Medulla oblongata (tissue), 1 donor: ENCODE results near the gene HOXD9.
A peak's percentile ranks its signal among the peaks of the same experiment; 100 is the strongest.

ENCODE experiments used
- DNase-seq: peaks from one replicate; pipeline ENCODE4 v3.0.0-alpha.2; 2015; ENCODE audit errors: extremely low spot score

Gene HOXD9

DNA sequence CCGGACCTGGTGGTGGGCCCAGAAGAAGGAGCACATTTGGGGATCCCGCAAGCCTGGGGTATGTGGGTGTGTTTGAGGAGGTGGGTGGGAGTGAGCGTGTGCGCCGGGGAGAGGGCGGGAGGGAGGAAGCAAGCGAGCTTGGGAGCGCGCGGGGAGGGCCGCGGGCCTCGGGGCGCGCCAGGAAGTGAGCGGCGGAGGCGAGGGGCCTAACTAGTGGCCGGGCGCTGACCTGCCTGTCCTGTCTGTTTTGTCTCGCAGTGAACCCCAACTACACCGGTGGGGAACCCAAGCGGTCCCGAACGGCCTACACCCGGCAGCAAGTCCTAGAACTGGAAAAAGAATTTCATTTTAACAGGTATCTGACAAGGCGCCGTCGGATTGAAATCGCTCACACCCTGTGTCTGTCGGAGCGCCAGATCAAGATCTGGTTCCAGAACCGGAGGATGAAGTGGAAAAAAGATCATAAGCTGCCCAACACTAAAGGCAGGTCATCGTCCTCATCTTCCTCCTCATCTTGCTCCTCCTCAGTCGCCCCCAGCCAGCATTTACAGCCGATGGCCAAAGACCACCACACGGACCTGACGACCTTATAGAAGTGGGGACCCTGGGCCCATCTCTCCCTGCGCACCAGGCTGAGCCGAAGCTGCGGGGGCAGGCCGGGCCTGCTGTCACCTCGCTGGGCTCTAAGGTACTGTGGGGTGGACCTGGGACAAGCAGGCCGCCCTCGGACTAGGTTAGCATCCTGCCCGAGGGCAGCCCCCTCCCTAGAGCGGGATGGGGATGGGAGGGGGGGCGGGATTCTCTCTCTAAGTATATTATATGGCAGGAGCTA, 30.0 kb downstream of the HOXD9 start:
- no peak for DNase-seq

DNA sequence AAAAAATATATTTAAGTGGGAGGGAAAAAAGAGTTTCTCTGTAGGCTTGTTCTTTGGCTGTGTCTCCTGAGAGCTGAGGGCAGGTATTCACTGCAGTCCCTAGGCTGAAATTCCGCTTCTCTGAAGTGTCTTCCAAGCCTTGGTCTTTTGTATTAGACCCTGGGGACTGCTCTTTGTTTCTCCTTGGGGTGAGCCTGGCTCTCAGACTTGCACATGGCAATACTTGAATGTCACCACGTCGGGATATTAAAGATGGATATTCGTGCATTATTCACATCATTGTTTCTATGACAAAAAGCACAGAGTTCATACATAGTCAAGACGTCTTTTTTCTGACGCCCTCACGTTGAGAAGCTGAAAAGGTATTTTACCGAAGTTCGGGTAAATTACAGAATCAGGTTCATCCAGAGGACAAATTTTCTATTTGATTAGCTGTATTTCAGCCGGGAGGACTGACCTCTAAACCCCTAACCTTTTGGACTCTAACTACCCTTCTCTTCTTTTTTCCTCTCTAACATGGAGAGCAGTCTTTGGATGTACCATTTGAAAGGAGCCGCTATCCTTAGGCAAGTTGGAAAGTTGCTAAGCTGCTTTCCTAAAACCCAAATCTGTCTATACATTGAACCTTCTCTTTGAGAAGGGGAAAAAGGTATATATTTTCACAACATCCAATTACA, 32.2 kb downstream of the HOXD9 start:
- DNase-seq, result no peak

DNA sequence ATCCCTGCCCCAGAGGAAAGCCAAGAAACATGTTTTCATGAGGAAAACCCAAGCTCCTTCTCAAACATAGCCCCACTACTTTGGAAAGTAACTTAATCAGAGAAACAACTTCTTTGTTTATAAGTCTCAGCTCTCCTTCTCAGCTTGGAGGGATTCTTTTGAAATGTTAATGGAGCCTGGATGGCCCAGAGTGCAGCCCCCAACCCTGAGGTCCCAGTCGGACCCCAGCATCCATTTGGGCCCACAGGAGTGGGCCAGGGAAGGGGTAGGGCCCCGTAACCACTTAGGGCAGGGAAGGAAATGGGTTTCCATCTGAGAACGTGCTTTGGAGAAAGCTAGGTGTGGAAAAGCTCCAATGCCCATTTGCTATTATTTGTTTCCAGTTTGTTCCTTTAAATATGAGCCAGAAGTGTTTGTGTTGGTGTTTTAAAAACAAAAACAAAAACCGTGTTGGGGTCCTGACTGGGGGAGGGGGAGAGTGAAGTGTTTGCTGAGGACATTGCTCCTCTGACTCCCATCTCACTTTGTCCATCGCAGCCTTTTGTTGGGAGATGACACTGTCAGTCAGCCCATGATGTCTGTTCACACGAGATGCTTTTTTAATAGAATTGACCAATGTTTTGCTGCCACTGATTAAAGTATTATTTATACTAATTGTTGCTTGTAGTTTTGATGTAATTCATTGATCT, 33.0 kb downstream of the HOXD9 start:
- no peak for DNase-seq

DNA sequence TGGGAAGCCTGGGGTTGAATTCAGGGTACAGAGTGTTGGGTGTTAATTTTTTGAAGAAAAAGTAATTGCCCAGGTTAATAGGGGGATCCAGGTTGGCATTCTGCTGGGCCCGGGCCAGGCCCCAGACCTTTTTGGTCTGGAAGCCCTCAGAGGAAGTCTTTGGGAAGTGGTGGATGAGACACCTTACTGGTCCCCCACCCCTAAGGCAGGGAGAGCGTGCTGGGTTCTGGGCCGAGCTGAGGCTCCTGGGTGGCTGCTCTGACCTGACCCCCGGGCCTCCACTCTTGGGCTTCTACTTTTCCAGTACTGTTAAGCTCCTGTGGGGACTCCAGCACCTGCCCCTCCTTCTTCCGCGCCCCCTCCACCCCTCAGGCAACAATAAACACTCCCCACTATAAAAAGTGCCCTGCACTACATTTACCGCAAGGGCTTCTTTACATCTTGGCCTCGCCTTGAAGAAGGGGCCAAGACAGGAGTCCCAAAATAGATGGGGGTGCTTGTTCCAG, 33.8 kb downstream of the HOXD9 start:
- DNase-seq, result no peak

DNA sequence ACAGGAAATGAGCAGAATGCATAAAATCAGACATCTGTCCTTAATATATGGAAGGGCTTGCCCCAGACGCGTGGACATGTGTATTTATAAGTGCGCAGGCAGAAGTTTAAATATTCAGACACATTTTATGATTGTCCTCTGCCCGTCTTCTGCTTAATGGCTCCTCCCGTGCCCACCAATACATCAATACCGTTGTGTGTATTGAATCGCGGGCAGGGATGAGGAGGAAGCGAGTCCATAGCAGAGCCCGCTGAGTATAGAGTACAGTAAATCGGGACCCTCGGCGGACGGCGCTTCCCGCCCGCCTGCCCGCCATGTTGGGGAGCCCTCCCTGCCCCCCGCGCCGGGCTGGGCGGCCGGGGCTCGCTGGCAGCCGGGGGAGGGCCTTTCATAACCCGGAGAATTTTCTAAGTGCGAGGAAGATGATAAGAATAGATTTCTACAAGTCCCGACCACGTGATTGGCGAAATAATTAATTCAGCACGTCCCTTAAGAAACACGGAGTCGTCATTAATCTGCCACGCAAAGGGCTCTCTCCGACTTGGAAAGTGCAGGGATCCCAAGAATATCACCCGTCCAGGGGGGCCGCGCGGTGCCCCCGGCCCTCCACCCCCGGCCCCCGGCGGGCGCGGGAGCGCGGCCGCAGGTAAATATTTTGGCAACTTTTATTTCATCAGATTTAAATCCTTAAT, 34.4 kb downstream of the HOXD9 start, which contains the start of gene HOXD3:
Gene HOXD3, plus strand, starts transcription at position 501 of the 692 bp plus-strand sequence. CDS start 11,808 bp downstream, outside the sequence.
- DNase-seq, result no peak

DNA sequence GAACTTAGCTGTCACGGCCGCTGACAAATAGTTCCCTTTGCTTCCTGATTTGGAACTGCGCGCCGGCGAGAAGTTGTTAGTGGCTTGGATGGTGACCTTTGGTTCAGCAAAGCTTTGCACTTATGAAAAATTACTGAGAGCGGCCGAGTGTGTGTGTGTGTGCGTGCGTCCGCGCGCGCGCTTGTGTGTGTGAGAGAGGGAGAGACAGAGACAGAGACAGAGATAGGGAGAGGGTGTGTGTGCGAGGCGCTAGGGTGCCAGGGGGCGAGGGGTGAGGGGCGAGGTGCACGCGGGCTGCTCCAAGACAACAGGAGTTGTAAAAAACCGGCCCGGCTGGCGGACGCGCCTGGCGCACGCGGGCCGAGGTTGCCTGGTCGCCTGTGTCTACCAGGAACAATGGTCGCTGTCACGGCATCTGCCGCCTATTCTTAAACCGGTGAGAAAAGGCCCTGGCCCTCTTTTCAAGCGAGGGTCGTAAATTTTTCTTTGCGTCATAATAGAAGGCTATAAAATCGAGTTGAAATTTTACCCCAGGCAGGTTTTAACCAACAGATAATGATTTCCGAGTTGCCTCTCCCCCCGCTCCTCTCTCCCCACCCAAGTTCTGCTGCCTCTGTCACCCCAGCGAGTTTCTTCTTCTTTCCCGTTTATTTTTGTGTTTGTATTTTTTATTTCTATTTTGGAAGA, 35.1 kb downstream of the HOXD9 start:
- peak; percentile 51 for DNase-seq

DNA sequence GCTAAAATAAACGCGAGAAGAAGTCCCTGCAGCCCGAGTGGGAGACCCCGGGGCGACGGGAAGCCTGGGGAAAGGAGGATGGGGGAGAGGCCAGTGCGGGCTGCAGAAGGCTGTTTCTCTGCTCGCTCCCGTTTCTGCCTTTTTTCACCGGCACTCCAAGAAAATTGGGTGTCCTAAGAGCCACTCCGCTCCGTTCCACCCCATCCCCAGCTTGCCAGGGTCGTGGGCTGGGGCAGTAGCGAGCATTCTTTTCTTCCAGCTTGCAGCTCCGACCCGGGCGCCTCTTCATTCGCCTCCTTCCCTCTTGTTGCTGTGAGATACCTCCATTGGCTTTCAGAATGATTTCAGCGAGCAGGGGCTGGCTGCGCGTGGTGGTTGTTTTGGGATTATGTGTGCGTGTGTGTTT, 35.7 kb downstream of the HOXD9 start:
- no peak for DNase-seq

- DNase-seq, result no peak
Measured at GRCh38 chr2:176158855-176159662, 36.5 kb downstream of the HOXD9 start.

DNA sequence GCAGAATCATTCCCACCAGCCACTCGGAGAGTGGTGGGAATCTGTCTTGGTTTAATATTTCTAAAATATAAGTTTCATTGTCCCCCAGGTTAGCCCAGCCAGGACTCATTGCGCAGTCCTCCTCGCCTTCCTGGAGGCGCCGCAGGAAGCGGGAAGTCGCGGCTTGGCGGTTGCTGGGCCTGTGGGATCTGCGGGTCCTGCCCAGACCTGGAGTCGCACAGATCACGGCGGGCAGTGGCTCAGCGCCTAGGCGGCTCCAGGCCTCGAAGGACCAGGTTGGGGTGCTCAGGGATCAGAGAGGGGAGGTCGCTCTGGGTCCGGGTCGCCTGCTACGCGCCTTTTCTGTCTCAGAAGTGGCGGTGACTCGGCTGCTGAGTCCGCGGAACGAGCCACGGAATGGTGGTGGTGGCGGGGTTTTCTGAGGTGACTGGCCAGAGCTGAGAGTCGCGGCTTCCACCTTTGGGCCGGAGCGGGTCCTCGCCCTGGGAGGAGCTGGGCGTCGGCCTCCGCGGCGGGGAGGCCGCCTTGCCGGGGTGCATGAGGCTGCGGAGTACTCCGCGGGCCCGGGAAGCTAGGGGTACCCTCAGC, 37.2 kb downstream of the HOXD9 start:
- no peak for DNase-seq

DNA sequence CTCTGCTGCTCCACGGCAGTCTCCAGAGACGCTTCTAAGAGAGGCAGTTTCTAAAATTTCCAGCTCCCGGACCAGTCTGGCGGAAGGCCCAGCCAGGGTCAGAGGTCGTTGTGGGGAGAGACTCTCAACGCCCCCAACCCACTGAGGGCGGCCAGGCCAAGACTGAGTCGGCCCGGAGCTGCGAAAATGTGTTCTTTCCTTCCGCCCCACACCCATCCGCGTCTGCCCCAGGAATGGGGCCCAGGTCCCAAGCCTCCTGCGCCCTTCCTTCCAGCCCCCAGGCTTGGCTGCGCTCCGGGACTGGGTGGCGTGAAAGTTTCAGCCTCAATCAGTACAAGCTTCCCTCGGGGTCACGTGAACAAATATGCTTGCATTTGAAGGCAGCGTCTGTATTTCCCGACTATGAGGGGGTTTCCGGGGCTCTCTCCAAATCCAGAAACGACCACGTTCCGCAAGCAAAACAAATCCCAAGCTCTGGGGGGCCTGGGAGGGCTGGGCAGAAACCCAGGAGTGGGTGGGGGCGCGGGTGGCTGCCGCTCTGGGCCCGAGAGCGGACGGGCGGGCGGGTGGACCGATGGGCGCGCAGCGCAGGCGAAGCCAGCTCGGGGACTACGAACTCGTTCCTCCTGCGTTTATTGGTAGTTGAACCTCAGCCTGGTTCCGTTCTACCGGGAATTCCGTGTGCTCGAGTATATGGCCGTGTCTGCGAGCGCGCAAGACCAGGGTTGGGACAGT, 37.9 kb downstream of the HOXD9 start:
- DNase-seq, result no peak

- DNase-seq, result no peak
Measured at GRCh38 chr2:176160986-176161824, 38.7 kb downstream of the HOXD9 start.

DNA sequence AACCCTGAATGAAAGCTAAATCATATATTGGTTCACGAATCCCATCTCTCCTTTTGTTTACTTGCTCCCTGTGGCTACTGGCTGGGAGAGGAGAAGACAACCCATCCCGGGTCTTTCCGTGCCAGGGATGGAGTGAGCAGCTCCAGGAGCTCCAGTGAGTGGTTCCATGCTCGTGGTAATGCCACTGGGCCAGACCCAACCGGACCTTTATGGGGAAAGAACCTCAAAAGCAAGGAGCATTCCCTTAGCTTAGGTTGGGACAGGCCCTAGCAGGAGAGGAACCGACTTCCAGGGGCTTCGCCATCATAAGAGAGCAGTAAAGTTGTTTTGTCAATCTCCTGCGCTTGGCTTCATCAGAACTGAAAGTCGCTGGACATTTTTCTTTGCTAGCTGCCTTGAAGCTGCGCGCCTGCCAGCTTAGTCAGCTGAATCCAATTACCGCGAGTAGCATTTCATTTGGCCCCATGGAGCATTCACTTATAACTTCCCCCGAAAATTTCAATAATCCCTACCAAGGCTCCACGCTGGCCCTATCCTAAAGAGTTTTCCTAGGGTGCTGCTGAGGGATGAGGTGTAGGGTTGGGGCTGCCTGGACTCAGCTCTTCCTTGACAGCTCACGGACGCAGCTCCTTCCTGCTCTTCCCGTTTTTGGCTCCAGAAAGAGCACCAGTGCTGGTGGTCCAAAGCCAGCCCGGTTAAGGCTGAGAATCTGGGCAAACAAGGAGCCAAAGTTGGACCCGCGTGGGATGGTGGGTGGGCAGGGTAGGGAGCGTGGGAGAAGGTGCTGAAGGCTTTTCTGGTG, 39.5 kb downstream of the HOXD9 start:
- peak; percentile 60 for DNase-seq

GRCh38 chr2:176162911-176163671, 40.6 kb downstream of the HOXD9 start:
- no peak for DNase-seq

GRCh38 chr2:176163672-176164056, 41.1 kb downstream of the HOXD9 start:
- DNase-seq, result no peak

- DNase-seq, result no peak
Measured at GRCh38 chr2:176164201-176164600, 41.7 kb downstream of the HOXD9 start.

- no peak for DNase-seq
Measured at GRCh38 chr2:176164611-176165369, 42.3 kb downstream of the HOXD9 start.
